ENCODE results near the gene PTBP2.

DNA sequence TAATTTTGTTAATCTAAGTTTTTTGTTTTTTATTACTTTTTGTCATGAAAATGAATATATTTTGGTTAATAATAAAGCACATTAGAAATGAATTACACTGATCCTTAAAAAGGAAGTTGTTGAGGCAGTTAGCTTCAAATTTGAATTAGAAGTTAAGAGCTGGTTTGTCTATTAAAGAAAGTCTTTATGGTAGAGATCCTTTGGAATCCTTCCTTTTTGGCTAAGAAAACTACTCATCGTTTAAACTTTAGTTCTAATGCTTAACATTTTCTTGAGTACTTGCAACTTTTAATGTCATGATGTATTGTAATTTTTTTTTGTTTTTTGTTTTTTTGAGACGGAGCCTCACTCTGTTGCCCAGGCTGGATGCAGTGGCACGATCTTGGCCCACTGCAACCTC lies 2.4 kb downstream of the PTBP2 start:
- TF ChIP-seq, protein P1, sequence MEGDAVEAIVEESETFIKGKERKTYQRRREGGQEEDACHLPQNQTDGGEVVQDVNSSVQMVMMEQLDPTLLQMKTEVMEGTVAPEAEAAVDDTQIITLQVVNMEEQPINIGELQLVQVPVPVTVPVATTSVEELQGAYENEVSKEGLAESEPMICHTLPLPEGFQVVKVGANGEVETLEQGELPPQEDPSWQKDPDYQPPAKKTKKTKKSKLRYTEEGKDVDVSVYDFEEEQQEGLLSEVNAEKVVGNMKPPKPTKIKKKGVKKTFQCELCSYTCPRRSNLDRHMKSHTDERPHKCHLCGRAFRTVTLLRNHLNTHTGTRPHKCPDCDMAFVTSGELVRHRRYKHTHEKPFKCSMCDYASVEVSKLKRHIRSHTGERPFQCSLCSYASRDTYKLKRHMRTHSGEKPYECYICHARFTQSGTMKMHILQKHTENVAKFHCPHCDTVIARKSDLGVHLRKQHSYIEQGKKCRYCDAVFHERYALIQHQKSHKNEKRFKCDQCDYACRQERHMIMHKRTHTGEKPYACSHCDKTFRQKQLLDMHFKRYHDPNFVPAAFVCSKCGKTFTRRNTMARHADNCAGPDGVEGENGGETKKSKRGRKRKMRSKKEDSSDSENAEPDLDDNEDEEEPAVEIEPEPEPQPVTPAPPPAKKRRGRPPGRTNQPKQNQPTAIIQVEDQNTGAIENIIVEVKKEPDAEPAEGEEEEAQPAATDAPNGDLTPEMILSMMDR (IDR thresholded peaks at IDR 0.05; ENCODE audit: control extremely low read depth in 1 of 3, insufficient read depth in 1 of 3, low read depth in 1 of 3, low read length in 3 of 3) = no peak
- TF ChIP-seq RXRA (IDR thresholded peaks at IDR 0.05; ENCODE audit: insufficient read depth, low read depth, low read length) = no peak
- no peak for TF ChIP-seq EP300 (IDR thresholded peaks at IDR 0.05; ENCODE audit: borderline replicate concordance in 1 of 2, low read depth in 2 of 2, low read length in 2 of 2)
- TF ChIP-seq POLR2AphosphoS5 (IDR thresholded peaks at IDR 0.05; ENCODE audit: low read depth, low read length) = no peak
- TF ChIP-seq MAX (IDR thresholded peaks at IDR 0.05) = no peak
- TF ChIP-seq JUND (IDR thresholded peaks at IDR 0.05; ENCODE audit: low read length) = no peak
- TF ChIP-seq SUZ12 (IDR thresholded peaks at IDR 0.05; ENCODE audit: low read length) = no peak
- TF ChIP-seq YY1 (IDR thresholded peaks at IDR 0.05; ENCODE audit: low read depth, low read length) = no peak
- TF ChIP-seq KDM5A (IDR thresholded peaks at IDR 0.05; ENCODE audit: low read length) = no peak
- TF ChIP-seq CEBPB (IDR thresholded peaks at IDR 0.05; ENCODE audit: low read depth, low read length) = no peak

All from H1 (cell line).